H1 (cell line): ENCODE data around the gene NTRK2. TPM values are rescaled to one million over a fixed set of nuclear protein-coding genes. Genes with fewer than 3 reads are reported as not detected.

Source experiments
- EGR1 ChIP-seq: IDR thresholded peaks from 2 replicates; pipeline ENCODE4 v1.6.1; 2011; ENCODE audit warnings: low read depth, low read length, borderline replicate concordance
- GTF2F1 ChIP-seq: IDR thresholded peaks from 2 replicates; pipeline ENCODE4 v1.6.1; 2012; ENCODE audit warnings: low read depth, low read length, improper control_type of control experiment, borderline replicate concordance
- SIRT6 ChIP-seq: IDR thresholded peaks from one replicate; pipeline ENCODE4 v1.7.1; 2012; ENCODE audit warnings: low read length, inconsistent platforms
- polyA plus RNA-seq, 7 experiments: library from polyadenylated mRNA; depleted of rRNA in 3 of 7; stranded (reverse) in 5 of 7; unstranded in 2 of 7; fragments of >200 nt in 5 of 7; fragments of 200-250 nt in 2 of 7; gene quantifications; 1 replicate in 5 of 7; 2 replicates in 1 of 7; 4 replicates in 1 of 7; pipeline versions ENCODE4 v1.2.1 to v1.2.3, GENCODE V29; 2011 to 2013; ENCODE audit warnings: missing spikeins in 2 of 7, mixed read lengths in 2 of 7
- total RNA-seq: library from RNA; stranded (reverse); fragmentation: NEBNext Ultra II Directional; extraction: Animal tissue kit (Norgen Biotek cat#: 25700); gene quantifications from 2 replicates; pipeline ENCODE4 v1.2.1, GENCODE V29; 2021

Gene NTRK2
- total and polyA plus RNA-seq, 2 of the 8 experiments (the other 6 are each of a cell fraction or from before 2014, with no cell fraction given) = 0.03 to 0.04 TPM

GRCh38 chr9:84846906-84847305 lies 177.4 kb downstream of the NTRK2 start (continued):
- TF ChIP-seq SIRT6 (no peak), EGR1 (no peak), GTF2F1 (no peak)
